ENCODE results near the gene PDZD7.

The PDZD7 gene

DNA sequence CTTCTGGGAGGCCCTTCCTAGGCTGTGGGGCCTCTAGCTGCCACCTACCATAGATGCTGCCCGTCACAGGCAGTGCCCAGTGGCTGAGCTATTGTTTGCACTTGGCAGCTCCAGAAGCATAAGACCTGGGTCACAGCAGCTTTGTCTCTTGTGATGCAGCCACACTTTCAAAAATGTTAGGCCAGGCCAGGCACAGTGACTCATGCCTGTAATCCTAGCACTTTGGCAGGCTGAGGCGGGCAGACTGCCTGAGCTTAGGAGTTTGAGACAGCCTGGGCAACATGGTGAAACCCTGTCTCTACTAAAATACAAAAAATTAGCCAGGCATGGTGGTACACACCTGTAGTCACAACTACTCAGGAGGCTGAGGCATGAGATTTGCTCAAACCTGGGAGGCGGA lies 21.4 kb upstream of the PDZD7 start:
- TF ChIP-seq, protein P1, sequence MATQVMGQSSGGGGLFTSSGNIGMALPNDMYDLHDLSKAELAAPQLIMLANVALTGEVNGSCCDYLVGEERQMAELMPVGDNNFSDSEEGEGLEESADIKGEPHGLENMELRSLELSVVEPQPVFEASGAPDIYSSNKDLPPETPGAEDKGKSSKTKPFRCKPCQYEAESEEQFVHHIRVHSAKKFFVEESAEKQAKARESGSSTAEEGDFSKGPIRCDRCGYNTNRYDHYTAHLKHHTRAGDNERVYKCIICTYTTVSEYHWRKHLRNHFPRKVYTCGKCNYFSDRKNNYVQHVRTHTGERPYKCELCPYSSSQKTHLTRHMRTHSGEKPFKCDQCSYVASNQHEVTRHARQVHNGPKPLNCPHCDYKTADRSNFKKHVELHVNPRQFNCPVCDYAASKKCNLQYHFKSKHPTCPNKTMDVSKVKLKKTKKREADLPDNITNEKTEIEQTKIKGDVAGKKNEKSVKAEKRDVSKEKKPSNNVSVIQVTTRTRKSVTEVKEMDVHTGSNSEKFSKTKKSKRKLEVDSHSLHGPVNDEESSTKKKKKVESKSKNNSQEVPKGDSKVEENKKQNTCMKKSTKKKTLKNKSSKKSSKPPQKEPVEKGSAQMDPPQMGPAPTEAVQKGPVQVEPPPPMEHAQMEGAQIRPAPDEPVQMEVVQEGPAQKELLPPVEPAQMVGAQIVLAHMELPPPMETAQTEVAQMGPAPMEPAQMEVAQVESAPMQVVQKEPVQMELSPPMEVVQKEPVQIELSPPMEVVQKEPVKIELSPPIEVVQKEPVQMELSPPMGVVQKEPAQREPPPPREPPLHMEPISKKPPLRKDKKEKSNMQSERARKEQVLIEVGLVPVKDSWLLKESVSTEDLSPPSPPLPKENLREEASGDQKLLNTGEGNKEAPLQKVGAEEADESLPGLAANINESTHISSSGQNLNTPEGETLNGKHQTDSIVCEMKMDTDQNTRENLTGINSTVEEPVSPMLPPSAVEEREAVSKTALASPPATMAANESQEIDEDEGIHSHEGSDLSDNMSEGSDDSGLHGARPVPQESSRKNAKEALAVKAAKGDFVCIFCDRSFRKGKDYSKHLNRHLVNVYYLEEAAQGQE (IDR thresholded peaks at IDR 0.05; ENCODE audit: insufficient replicate concordance, low read depth), result no peak
- TF ChIP-seq POLR2AphosphoS5 (IDR thresholded peaks at IDR 0.05; ENCODE audit: low read depth) (no peak), SPI1 (IDR thresholded peaks at IDR 0.05; ENCODE audit: borderline replicate concordance, low read depth) (no peak), GABPA (IDR thresholded peaks at IDR 0.05; ENCODE audit: low read depth) (no peak), CTCF (IDR thresholded peaks at IDR 0.05; ENCODE audit: insufficient read depth, low read length) (no peak)
- DNase-seq (ENCODE audit: low read depth in 1 of 2, low spot score in 1 of 2), result no peak
- Histone ChIP-seq H3K27ac (replicated peaks) (no peak overlapping the region), H3K4me3 (replicated peaks; ENCODE audit: insufficient read depth, low read length) (no peak overlapping the region), H3K27me3 (ENCODE audit: insufficient read depth, poor library complexity, severe bottlenecking) (peaks cover 2% of the 10 kb centered on the region)

DNA sequence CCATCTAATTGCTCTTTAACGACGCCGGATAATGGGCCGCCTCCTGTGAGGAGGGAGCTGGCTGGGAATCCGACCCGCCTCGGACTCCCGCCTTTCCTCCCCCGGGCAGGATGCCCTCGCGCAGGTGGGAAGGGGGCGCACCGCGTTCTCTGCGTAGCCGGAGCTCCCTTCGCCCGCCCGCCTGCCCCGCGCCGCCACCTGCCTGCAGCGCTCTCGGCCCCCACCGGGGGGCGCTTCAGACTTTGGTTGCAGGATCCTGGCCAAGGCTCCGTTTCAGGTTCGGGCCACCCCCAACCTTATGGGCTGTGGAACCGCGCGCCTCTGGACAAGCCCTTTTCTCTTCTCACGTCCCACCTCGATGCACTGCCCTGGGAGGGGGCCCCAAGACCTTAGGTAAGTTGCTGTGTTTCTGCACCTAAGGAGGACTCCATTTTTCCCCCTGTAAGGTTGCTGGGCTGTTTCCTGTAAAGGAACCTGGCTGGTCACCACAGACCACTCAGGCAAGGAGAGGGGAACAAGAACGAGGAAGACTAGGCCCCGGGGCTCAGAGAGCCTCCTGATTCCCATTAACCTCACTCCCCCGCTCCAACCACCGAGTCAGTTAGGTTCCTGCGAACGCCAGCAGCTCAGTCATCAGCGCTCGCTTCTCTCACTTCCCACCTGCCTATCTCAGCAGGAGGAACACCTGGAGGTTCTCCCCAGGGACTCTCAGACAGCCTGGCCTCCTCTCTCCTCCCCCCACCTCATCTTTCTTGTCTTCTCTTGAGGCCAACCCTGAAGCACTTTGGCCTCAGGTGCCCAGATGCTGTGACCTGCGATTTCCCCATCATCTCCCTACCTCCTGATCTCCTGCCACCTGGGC lies 19.5 kb upstream of the PDZD7 start:
- DNase-seq (ENCODE audit: low read depth in 1 of 2, low spot score in 1 of 2), result peak in 1 of 2 experiments; percentile 64
- H3K4me3 ChIP-seq (replicated peaks; ENCODE audit: insufficient read depth, low read length), result no peak overlapping the region
- no peak overlapping the region for H3K27ac ChIP-seq (replicated peaks)
- no peak for TF ChIP-seq SPI1 (IDR thresholded peaks at IDR 0.05; ENCODE audit: borderline replicate concordance, low read depth)
- TF ChIP-seq CTCF (IDR thresholded peaks at IDR 0.05; ENCODE audit: insufficient read depth, low read length), result peak; percentile 52
- H3K27me3 ChIP-seq (ENCODE audit: insufficient read depth, poor library complexity, severe bottlenecking), result peaks cover 2% of the 10 kb centered on the region

DNA sequence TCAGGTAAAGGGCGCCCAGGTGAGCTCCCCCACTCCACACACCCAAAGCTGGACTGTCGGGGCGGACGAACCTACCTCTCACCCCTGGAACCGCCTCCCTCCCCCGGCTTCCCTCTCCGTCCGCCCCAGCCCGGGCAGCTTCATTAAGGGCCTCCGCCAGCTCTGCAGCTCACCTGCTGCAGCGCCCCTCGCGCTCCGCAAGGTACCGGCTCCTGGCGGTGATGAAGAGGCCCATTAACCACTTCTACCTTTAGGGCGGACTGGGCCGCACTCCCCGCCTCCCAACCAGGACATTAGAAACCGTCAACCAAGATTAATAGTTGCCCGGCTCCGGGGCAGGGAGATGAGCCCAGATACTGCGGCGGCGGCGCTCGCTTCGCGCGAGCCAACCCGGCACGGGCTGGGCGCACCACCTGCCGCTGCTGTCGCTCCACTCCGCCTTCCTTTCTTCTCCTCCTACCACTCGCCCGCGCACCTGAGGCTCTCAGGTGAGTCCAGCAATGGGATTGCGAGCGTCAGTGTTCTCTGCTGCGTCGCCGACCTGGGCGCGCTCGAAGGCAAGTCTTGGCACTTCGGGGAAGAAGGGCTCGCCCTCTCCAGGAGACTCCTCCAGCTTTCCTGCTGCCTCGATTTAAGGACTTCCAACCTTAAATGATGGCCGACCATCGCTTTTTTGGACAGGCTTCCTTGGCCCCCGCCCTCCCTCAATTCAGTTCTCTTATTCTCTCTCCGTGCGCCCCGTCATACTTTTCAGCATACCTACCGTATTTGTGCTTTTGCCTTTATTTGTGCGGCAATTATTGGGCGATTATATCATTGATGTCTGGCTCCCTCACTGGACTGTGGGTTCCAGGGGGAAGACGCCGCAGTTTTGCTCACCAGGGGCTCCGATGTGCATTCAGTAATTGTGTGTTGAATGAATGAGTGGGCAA lies 17.3 kb upstream of the PDZD7 start:
- no peak for DNase-seq (ENCODE audit: low read depth in 1 of 2, low spot score in 1 of 2)
- Histone ChIP-seq H3K4me3 (replicated peaks; ENCODE audit: insufficient read depth, low read length) (no peak overlapping the region), H3K27ac (replicated peaks) (no peak overlapping the region), H3K27me3 (ENCODE audit: insufficient read depth, poor library complexity, severe bottlenecking) (peaks cover 2% of the 10 kb centered on the region)
- TF ChIP-seq GABPA (IDR thresholded peaks at IDR 0.05; ENCODE audit: low read depth) (no peak), SPI1 (IDR thresholded peaks at IDR 0.05; ENCODE audit: borderline replicate concordance, low read depth) (no peak), POLR2AphosphoS5 (IDR thresholded peaks at IDR 0.05; ENCODE audit: low read depth) (no peak), CTCF (IDR thresholded peaks at IDR 0.05; ENCODE audit: insufficient read depth, low read length) (no peak)
- TF ChIP-seq, protein P1 (IDR thresholded peaks at IDR 0.05; ENCODE audit: insufficient replicate concordance, low read depth), result no peak
